ENCODE data around the gene ZNF791. TPM values are rescaled to one million over a fixed set of nuclear protein-coding genes. Genes with fewer than 3 reads are reported as not detected.
A peak's percentile ranks its signal among the peaks of the same experiment; 100 is the strongest.
"Not testable (repeated sequence)": the region's sequence is repeated elsewhere in the genome, so short reads cannot be mapped to it uniquely, and the experiment has no call there.

ZNF791 gene
- 19.0 TPM for total RNA-seq (ENCODE audit: insufficient read depth, low replicate concordance)

DNA sequence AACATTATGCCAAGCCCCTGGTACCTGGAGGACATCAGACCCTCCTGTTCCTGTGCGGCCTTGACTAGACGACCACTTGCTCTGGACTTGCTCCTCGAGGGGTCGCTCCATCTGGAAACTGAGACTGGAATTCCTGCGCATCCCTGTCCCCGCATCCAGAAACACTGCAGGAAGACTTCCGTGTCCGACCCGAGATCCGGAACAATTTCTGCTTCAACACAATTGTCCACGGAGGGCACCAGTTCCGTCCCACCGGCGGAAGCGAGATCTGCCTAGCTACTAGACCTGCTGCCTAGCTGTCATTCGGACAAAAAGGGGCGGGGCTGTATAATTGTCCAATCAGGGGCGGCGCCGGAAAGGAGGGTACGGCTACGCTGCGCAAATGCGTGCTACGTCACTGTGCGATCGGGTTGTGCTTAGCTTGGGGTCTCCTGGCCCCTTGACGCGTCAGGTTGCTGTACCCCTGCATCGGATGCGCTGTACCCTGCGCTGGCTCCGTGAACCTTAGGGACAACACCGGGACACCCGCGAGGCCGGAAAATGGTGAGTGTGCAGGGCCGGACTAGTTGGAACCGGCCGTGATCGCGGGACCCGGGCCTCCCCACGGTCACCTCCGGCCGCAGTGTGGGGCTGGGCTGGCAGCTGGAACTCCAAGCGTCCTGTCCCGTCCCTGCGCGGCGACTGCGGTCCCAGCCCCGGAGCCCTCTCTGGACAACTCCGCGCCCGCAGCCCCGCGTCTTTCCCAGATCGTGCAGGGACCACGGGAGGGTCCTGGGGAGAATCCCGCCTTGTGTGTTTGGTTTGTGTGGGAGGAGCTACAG, at the start of gene ZNF791, which contains the start of gene ZNF490:
TSS of gene ZNF791 (plus strand) at position 381 of the 821 bp plus-strand sequence. CDS start at position 541, 160 bp downstream.
TSS of gene ZNF490 (minus strand) at position 274 of the 821 bp plus-strand sequence. CDS start at position 141, 133 bp downstream.
- DNase-seq (ENCODE audit: low spot score): peak; percentile 99

GRCh38 chr19:12564016-12564664, 46.6 kb upstream of the ZNF791 start:
- peak; percentile 97 for DNase-seq (ENCODE audit: low spot score)

DNA sequence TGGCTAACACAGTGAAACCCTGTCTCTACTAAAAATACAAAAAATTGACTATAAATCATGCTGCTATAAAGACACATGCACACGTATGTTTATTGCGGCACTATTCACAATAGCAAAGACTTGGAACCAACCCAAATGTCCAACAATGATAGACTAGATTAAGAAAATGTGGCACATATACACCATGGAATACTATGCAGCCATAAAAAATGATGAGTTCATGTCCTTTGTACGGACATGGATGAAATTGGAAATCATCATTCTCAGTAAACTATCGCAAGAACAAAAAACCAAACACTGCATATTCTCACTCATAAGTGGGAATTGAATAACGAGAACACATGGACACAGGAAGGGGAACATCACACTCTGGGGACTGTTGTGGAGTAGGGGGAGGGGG, 44.3 kb upstream of the ZNF791 start:
- DNase-seq (ENCODE audit: low spot score): not testable (repeated sequence)

- no peak for DNase-seq (ENCODE audit: low spot score)
Measured at GRCh38 chr19:12567951-12568350, 42.8 kb upstream of the ZNF791 start.

DNA sequence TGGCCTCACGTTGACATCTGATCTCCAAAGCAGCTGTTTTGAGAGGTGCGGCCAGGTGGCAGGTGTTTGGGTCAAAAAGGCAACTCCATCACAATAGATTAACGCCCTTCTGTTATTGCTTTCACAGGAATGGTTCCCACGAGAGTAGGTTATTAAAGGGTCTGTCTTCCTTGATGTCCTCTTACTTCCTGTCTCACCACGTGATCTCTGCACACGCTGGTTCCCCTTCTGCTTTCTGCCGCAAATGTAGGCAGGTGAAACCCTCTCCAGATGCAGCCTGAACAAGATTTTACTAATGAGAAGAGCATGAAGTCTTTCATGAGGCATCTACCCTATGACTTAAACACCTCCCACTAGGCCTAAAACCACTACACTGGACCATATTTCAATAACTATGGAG, 36.7 kb upstream of the ZNF791 start:
- no peak for DNase-seq (ENCODE audit: low spot score)

- no peak for DNase-seq (ENCODE audit: low spot score)
Measured at GRCh38 chr19:12578641-12579040, 32.1 kb upstream of the ZNF791 start.

- no peak for DNase-seq (ENCODE audit: low spot score)
Measured at GRCh38 chr19:12580180-12580694, 30.5 kb upstream of the ZNF791 start.

- no peak for DNase-seq (ENCODE audit: low spot score)
Measured at GRCh38 chr19:12581100-12581499, 29.6 kb upstream of the ZNF791 start.

DNA sequence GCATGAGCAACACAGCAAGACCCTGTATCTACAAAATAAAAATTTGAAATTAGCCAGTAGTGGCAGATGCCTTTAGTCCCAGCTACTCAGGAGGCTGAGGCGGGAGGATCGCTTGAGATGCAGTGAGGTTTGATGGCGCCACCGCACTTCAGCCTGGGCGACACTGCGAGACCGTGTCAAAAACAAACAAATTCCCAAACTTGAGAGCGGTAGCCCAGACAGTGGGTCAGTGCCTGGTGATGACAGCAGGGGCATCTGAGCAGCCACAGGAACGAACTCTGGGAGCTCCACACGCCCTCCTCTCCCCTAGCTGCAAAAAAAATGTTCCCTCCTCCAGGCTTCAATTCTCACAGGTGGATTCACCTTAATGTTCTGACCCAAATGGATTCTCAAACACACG, 14.2 kb upstream of the ZNF791 start:
- no peak for DNase-seq (ENCODE audit: low spot score)

- no peak for DNase-seq (ENCODE audit: low spot score)
Measured at GRCh38 chr19:12596927-12597548, 13.7 kb upstream of the ZNF791 start.

GRCh38 chr19:12597594-12597993, 13.1 kb upstream of the ZNF791 start:
- DNase-seq (ENCODE audit: low spot score): no peak

- DNase-seq (ENCODE audit: low spot score): no peak
Measured at GRCh38 chr19:12603714-12604113, 7.0 kb upstream of the ZNF791 start.

GRCh38 chr19:12606796-12607195, 3.9 kb upstream of the ZNF791 start:
- DNase-seq (ENCODE audit: low spot score): no peak

DNA sequence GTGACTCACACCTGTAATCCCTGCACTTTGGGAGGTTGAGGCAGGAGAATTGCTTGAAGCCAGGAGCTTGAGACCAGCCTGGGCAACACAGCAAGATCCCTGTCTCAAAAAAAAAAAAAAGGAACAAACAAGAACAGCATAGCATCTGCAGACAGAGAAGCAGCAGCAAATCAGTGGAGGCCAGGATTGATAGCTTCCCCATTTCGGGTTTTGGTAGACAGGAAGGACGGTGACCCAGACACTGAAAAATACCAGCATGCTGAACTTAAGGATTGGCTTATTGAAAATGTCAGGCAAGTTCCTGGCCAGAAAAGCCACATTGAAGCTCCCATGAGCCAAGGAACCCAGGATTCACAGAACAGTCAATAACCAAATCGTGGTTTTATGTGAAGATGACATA, 3.1 kb upstream of the ZNF791 start:
- no peak for DNase-seq (ENCODE audit: low spot score)

- DNase-seq (ENCODE audit: low spot score): peak; percentile 92
Measured at GRCh38 chr19:12611361-12611699, 610 bp downstream of the ZNF791 start.

GRCh38 chr19:12617646-12618045, 6.9 kb downstream of the ZNF791 start:
- DNase-seq (ENCODE audit: low spot score): no peak

- not testable (repeated sequence) for DNase-seq (ENCODE audit: low spot score)
Measured at GRCh38 chr19:12621253-12622024, 10.7 kb downstream of the ZNF791 start.

DNA sequence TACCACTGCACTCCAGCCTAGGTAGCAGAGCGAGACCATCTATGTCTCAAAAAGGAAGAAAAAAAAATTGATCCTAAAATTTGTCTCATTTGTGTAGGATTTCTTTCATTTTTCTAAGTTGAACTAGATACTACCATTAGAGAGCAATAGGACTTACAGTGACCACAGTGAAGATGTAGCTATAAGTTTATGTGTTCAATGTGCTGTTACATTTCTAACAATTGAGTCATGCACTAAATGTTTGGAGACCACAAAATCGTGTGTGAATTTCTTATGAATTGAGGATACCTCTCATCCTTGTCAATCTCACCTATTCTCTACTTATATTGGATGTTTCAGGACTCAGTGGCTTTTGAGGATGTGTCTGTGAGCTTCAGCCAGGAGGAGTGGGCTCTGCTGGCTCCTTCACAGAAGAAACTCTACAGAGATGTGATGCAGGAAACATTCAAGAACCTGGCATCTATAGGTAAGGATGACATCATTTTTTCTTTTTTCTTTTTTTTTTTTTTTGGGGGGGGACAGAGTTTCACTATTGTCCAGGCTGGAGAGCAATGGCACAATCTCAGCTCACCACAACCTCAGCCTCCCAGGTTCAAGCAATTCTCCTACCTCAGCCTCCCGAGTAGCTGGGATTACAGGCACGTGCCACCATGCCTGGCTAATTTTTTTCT, 12.8 kb downstream of the ZNF791 start:
- no peak for DNase-seq (ENCODE audit: low spot score)

GRCh38 chr19:12626958-12627357, 16.2 kb downstream of the ZNF791 start:
- no peak for DNase-seq (ENCODE audit: low spot score)

- DNase-seq (ENCODE audit: low spot score): no peak
Measured at GRCh38 chr19:12628040-12629022, 17.6 kb downstream of the ZNF791 start.

All from umbilical cord (tissue), 2 donors.